Activated CD4-positive, alpha-beta T cell treated with anti-CD3 and anti-CD28 coated beads, Interleukin-2, Interleukin-6, amounts not matched to agents 100 ng/mL and 50 ng/mL, durations not matched to agents 16 hours and 8 hours (primary cell): ENCODE measurements around the gene DPEP2NB.
"Not testable (repeated sequence)": the region's sequence is repeated elsewhere in the genome, so short reads cannot be mapped to it uniquely, and the experiment has no call there.

Source experiments
- DNase-seq: peaks from one replicate; pipeline ENCODE4 v3.0.0-alpha.2; 2020

The DPEP2NB gene

GRCh38 chr16:68015681-68016080 lies at the start of gene DPEP2NB:
DPEP2NB (minus strand) TSS chr16:68015911; CDS start chr16:68015770, 141 bp downstream.
- DNase-seq = no peak

- peak; percentile 84 for DNase-seq
Measured at GRCh38 chr16:68064791-68065365, 49.2 kb upstream of the DPEP2NB start.

DNA sequence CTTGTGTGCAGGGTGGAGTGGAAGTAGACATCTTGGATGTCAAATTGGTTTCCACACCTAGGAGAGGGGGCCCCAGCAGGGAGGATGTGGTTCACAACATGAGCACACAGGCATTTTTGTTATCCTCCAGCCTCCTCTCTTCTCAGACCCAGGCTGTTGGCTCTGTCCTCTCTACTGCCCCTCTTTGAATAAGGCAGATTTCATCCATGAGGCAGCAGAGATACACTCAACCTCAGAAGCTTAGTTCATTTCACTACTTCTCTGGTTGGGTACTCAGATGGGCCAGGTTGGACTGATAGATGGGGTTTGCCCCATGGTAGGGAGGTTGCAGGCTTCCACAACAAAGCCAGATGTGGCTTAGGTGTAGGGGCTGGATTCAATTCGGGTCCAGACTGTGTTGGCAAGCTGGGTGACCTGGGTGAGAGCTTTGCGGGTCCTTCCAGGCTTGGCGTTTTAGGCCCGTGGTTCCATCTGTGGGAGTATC lies 47.2 kb upstream of the DPEP2NB start:
- DNase-seq = peak; percentile 69

DNA sequence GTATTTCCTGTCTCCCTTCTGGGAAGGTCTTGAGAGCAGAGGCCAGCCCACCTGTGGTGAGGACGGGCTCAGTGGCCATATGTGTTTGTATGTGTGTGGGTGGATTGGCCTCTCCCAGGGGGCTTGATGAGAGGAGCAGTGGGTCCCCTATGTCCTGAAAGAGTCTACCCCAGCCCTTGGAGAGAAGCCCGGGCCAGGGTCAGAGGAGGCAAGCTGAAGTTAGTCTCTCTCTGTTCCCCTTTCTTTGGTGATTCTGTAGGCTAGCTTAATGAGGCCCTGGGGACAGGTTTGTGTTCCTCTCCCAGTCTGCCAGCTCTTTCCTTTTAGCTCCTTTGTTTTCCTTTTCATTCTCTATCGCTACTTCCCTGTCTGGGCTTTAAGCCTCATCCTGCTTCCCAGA lies 45.7 kb upstream of the DPEP2NB start:
- no peak for DNase-seq

DNA sequence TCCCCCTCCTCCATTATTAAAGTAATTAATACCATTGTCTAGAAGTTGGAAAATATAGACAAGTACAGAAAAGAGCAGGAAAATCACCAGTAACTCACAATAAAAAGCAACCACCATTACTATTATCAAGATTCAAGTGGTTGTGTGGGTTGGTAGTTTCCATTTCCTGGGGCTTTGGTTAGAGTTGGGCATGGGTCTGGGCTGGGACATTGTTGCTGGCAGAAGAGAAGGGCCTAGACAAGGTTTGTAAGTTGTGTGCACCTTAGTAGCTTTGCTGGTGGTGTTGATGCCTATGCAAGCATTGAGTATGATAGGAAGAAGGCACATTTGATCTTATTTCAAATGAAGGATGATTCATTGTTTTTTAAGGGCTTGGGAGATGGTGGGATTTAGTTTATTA lies 44.1 kb upstream of the DPEP2NB start:
- no peak for DNase-seq

DNA sequence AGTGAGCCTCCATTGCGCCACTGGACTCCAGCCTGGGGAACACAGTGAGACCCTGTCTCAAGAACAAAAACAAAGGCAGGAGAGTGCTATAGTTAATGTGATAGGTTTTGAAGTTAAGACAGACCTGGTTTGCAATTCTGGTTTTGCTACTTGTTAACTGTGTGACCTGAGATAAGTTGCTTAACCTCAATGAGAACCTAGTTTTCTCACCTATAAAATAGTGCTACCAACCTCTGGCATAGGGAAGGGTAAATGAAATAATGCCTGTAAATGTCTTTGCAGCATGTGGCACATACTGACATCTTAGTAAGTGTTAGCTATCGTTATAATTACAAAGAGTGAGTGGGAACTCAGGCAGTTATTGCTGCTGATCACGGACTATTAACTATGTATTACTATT lies 39.7 kb upstream of the DPEP2NB start:
- no peak for DNase-seq

GRCh38 chr16:68049449-68049848 lies 33.7 kb upstream of the DPEP2NB start:
- no peak for DNase-seq

- DNase-seq = no peak
Measured at GRCh38 chr16:68047987-68048386, 32.3 kb upstream of the DPEP2NB start.

DNA sequence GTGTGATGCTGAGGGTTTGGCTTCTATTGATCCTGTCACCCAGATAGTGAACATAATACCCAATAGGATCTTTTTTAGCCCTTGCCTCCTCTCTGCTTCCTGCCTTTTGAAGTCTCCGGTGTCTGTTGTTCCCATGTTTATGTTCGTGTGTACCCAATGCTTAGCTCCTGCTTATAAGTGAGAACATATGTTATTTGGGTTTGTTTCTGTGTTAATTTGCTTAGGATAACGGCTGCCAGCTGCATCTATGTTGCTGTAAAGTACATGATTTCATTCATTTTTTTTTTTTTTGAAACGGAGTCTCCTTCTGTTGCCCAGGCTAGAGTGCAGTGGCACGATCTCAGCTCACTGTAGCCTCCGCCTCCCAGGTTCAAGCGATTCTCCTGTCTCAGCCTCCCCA lies 30.4 kb upstream of the DPEP2NB start:
- DNase-seq = no peak

- no peak for DNase-seq
Measured at GRCh38 chr16:68041783-68042182, 26.1 kb upstream of the DPEP2NB start.

DNA sequence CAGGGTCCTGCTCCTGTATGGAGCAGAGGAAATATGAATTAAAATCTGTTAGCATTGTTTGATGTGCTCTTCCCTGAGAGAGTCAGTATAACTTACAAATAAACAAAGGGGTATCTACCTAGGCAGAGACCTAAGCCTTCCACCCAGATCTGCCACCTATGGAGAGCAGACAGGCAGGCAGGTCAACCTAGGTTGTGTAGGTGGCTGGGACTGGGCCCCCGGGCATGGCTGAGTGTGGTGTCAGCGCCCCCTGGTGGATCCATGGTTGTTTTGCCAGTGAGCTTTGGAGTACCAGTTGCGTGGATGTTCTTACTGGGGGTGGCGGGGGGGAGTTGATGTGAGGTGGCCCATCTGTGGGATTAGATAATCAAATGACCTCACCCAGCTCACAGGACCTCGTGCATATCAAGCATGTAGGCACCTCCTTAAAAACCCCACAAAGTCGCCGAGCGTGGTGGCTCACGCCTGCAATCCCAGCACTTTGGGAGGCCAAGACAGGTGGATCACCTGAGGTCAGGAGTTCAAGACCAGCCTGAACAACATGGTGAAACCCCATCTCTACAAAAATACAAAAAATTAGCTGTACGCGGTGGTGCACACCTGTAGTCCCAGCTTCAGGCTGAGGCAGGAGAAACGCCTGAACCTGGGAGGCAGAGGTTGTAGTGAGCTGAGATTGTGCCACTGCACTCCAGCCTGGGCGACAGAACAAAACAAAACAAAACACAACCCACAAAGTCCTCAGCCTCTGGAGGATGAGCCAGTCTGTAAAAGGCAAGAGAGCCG lies 25.0 kb upstream of the DPEP2NB start:
- DNase-seq = peak; percentile 91

DNA sequence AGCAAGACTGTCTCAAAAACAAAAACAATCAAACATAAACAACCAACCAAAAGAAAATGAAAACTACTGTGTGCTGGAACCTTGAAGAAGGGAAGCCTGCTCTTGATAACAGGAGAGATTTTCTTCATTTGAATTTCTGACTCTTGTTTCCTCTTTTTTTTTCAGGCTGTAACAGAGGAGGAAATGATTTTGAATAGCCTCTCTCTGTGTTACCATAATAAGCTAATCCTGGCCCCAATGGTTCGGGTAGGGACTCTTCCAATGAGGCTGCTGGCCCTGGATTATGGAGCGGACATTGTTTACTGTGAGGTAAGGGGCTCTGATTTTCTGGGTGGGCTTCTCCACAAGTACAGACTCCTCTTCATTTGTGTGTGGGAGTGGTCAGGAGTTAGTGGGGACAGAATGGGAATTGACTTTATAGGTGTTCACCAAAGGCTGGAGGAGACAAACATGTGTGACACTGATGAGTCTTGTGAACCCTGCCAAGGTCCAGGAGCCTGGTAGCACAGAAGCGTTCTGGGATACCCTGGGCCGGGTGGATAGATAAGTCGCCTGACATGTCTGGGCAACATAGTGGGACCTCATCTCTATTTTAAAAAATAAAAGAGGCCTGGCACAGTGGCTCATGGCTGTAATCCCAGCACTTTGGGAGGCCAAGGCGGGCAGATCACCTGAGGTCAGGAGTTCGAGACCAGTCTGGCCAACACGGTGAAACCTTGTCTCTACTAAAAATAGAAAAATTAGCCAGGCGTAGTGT lies 22.3 kb upstream of the DPEP2NB start:
- no peak for DNase-seq

DNA sequence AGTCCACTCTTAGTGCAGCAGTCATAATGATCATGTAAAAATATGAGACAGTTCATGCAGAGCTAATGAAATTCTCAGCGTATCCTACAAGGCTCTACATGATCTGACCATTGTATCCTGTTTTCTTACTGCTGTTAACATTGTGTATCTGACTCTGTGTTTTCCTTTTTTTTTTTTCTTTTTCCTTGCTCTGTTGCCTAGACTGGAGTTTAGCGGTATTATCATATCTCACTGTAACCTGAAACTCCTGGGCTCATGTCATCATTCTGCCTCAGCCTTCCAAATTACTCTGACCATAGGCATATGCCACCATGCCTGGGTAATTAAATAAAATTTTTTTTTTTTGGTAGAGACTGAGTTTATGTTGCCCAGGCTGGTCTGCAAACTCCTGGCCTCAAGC lies 19.5 kb upstream of the DPEP2NB start:
- no peak for DNase-seq

- DNase-seq = no peak
Measured at GRCh38 chr16:68033101-68033500, 17.4 kb upstream of the DPEP2NB start.

DNA sequence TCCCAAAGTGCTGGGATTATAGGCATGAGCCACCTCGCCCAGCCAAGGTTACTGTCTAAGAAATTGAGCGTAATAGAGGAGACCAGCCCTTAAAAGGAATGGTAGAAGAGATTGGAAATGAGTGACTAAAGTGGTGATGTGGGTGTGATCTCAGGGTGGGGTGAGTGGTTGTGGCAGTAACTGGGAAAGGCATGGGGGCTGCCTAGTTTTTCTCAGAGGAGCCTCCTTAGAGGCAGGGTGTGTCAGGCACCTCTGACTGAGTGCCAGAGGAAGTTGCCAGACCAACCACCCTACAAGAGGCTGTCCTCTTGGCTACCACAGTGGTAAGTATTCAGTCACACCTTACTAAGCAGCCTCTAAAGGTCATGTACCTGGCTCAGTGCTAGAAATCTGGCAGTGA lies 16.2 kb upstream of the DPEP2NB start:
- peak; percentile 25 for DNase-seq

GRCh38 chr16:68030108-68030507 lies 14.4 kb upstream of the DPEP2NB start:
- DNase-seq = not testable (repeated sequence)

DNA sequence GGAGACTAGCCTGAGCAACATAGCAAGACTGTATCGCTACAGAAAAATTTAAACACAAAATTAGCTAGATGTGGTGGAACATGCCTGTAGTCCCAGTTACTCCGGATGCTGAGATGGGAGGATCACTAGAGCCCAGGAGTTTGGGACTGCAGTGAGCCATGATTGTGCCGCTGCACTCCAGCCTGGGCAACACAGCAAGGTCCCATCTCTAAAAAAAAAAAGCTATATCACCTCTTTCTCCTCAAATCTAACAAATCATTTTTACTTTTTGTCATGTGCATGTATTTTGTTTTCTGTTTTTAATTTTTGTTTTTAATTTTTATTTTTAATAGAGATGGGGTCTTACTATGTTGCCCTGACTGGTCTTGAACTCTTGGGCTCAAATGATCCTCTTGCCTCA lies 13.3 kb upstream of the DPEP2NB start:
- no peak for DNase-seq

DNA sequence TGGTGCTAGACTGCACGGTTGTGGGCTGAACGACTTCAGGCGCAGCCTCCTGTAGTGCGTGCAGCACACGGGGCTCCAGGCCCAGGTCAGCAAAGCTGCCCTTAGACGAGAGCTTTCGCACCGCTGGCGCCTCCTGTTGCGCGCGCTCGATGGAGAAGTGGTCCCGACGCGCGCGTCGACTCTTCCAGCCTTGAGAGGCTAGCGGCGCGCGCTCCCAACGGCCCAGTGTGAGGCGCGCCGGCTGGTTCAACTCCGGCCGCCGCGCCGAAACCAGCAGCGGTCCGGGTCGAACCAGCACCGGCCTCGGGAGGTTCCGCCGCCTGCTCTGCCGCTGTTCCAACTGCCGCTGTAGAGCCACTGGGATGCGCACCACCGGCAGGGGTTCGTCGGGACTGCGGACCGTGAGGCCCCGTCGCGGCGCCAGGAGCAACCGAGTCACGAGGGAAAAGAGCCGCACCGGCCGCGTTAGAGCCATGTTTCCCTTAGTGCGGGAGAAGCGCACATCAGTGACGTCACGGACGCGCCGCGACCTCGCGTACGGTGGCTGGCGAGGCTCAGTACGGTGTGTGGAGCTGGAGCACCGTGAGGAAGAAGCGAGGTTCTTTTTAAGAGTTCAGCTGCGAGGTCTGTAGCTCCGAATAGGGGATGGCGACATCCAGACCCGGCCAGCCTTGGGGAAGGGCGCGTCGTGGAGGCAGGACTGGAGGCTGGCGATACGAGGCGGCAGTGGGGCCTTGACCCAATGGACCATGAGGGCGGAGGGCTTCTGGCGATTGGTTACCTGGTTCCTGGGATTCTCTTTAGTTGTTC lies 7.2 kb upstream of the DPEP2NB start, which contains the start of the genes DDX28 and DUS2:
TSS of gene DDX28 (minus strand) at position 505 of the 810 bp plus-strand sequence. CDS start at position 475, 30 bp downstream.
TSS of gene DUS2 (plus strand) at position 557 of the 810 bp plus-strand sequence. CDS start 14,740 bp downstream, outside the sequence.
- peak; percentile 95 for DNase-seq

GRCh38 chr16:68022278-68022727 lies 6.6 kb upstream of the DPEP2NB start:
- DNase-seq = no peak

DNA sequence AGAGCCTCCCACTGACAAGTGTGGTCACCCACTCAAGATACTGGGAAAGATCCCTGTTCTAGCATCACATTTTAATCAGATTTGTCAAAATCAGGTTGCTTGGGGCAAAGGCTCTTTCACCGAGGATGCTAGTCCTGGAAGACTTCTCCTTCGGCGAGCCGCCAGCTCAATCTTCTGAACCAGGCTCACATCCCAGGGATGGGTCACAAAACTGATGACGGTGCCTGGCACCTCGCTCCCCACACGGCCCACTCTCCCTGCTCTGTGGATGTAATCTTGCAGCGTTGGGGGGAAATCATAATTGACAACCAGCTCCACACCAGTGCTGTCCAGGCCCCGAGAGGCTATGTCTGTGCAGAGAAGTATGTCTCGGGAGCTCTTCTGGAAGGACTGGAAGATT lies 5.8 kb upstream of the DPEP2NB start:
- DNase-seq = no peak

- DNase-seq = no peak
Measured at GRCh38 chr16:68019167-68019680, 3.5 kb upstream of the DPEP2NB start.

DNA sequence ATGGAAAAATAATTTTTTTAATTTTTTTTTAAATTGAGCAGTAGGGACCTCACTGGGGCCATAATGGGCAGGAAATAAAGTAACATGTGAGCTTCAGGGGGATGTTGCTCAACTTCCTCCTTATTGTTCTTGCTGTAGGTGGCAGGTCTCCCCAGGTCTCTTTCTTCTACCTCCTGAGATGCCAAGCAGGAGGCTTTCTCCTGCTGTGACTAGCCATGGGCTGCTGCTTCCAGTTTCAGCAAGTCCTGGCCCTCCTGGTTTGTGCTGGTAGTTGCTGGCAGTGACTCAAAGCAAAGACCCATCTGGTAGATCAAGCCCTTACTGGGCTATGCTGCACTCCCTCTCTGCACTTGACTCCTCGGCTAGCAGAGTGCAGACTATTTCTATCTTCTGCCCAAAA lies 2.3 kb downstream of the DPEP2NB start:
- no peak for DNase-seq
